ENCODE results near the gene STAT2. TPM values are rescaled to one million over a fixed set of nuclear protein-coding genes. Genes with fewer than 3 reads are reported as not detected.

The STAT2 gene
- total and polyA plus RNA-seq, 4 donors, result 64.8 to 218 (median 103) TPM

GRCh38 chr12:56387152-56387736, 27.3 kb upstream of the STAT2 start:
- Histone ChIP-seq H3K27ac (ENCODE audit: low read depth in 1 of 2, low read length in 1 of 2) (no peak overlapping the region), H3K36me3 (ENCODE audit: control insufficient read depth in 4 of 4, insufficient read depth in 4 of 4, low read length in 4 of 4) (no peaks in the 10 kb centered on the region), H3K9me3 (ENCODE audit: control insufficient read depth in 4 of 4, insufficient read depth in 3 of 4, low read length in 3 of 4) (no peaks in the 10 kb centered on the region), H3K4me1 (ENCODE audit: control insufficient read depth in 5 of 5, insufficient read depth in 5 of 5, low read length in 5 of 5) (peaks cover 0 to 9% (median 0%) of the 10 kb centered on the region in 5 donors), H3K9ac (ENCODE audit: insufficient read depth in 1 of 2, low read length in 2 of 2) (no peak overlapping the region), H3K27me3 (ENCODE audit: control insufficient read depth in 3 of 3, insufficient read depth in 3 of 3, low read length in 2 of 3) (no peaks in the 10 kb centered on the region), H3K4me3 (no peak overlapping the region)
- no peak for TF ChIP-seq CTCF (IDR thresholded peaks at IDR 0.05; ENCODE audit: control extremely low read depth, extremely low read depth)
- DNase-seq (peak; percentile 15 to 62 (median 36)), ATAC-seq (ENCODE audit: insufficient read depth, low FRiP score) (no peak)
- 54 to 67% methylated on average over 7 of the region's 7 CpGs for WGBS, 2 donors

- no peak overlapping the region for H3K4me3 ChIP-seq
- peaks cover 0 to 9% (median 0%) of the 10 kb centered on the region in 5 donors for H3K4me1 ChIP-seq (ENCODE audit: control insufficient read depth in 5 of 5, insufficient read depth in 5 of 5, low read length in 5 of 5)
- WGBS, 2 donors, result 94 to 96% methylated on average over 1 of the region's 1 CpG
- H3K27me3 ChIP-seq (ENCODE audit: control insufficient read depth in 3 of 3, insufficient read depth in 3 of 3, low read length in 2 of 3), result no peaks in the 10 kb centered on the region
- no peak for DNase-seq
- H3K36me3 ChIP-seq (ENCODE audit: control insufficient read depth in 4 of 4, insufficient read depth in 4 of 4, low read length in 4 of 4), result no peaks in the 10 kb centered on the region
- no peak overlapping the region for H3K9ac ChIP-seq (ENCODE audit: insufficient read depth in 1 of 2, low read length in 2 of 2)
- no peak for ATAC-seq (ENCODE audit: insufficient read depth, low FRiP score)
- TF ChIP-seq CTCF (IDR thresholded peaks at IDR 0.05; ENCODE audit: control extremely low read depth, extremely low read depth), result no peak
- H3K27ac ChIP-seq (ENCODE audit: low read depth in 1 of 2, low read length in 1 of 2), result no peak overlapping the region
- H3K9me3 ChIP-seq (ENCODE audit: control insufficient read depth in 4 of 4, insufficient read depth in 3 of 4, low read length in 3 of 4), result no peaks in the 10 kb centered on the region
These were observed 26.0 kb upstream of the STAT2 start for GRCh38 chr12:56385873-56386272.

- no peak overlapping the region for H3K9ac ChIP-seq (ENCODE audit: insufficient read depth in 1 of 2, low read length in 2 of 2)
- ATAC-seq (ENCODE audit: insufficient read depth, low FRiP score) (no peak), DNase-seq (no peak)
- WGBS, 2 donors, result 95 to 97% methylated on average over 16 of the region's 16 CpGs
- H3K27me3 ChIP-seq (ENCODE audit: control insufficient read depth in 3 of 3, insufficient read depth in 3 of 3, low read length in 2 of 3), result no peaks in the 10 kb centered on the region
- no peaks in the 10 kb centered on the region for H3K9me3 ChIP-seq (ENCODE audit: control insufficient read depth in 4 of 4, insufficient read depth in 3 of 4, low read length in 3 of 4)
- H3K27ac ChIP-seq (ENCODE audit: low read depth in 1 of 2, low read length in 1 of 2), result no peak overlapping the region
- no peak for TF ChIP-seq CTCF (IDR thresholded peaks at IDR 0.05; ENCODE audit: control extremely low read depth, extremely low read depth)
- H3K36me3 ChIP-seq (ENCODE audit: control insufficient read depth in 4 of 4, insufficient read depth in 4 of 4, low read length in 4 of 4), result no peaks in the 10 kb centered on the region
- H3K4me1 ChIP-seq (ENCODE audit: control insufficient read depth in 5 of 5, insufficient read depth in 5 of 5, low read length in 5 of 5), result peaks cover 0 to 8% (median 0%) of the 10 kb centered on the region in 5 donors
- H3K4me3 ChIP-seq, result no peak overlapping the region
These were observed 22.7 kb upstream of the STAT2 start for GRCh38 chr12:56382611-56383010.

GRCh38 chr12:56377989-56378316, 18.0 kb upstream of the STAT2 start:
- Histone ChIP-seq H3K4me3 (no peak overlapping the region), H3K27ac (ENCODE audit: low read depth in 1 of 2, low read length in 1 of 2) (no peak overlapping the region), H3K9ac (ENCODE audit: insufficient read depth in 1 of 2, low read length in 2 of 2) (no peak overlapping the region), H3K36me3 (ENCODE audit: control insufficient read depth in 4 of 4, insufficient read depth in 4 of 4, low read length in 4 of 4) (no peaks in the 10 kb centered on the region), H3K4me1 (ENCODE audit: control insufficient read depth in 5 of 5, insufficient read depth in 5 of 5, low read length in 5 of 5) (no peaks in the 10 kb centered on the region), H3K9me3 (ENCODE audit: control insufficient read depth in 4 of 4, insufficient read depth in 3 of 4, low read length in 3 of 4) (no peaks in the 10 kb centered on the region), H3K27me3 (ENCODE audit: control insufficient read depth in 3 of 3, insufficient read depth in 3 of 3, low read length in 2 of 3) (no peaks in the 10 kb centered on the region)
- no peak for ATAC-seq (ENCODE audit: insufficient read depth, low FRiP score)
- 47 to 69% methylated on average over 1 of the region's 1 CpG for WGBS, 2 donors
- DNase-seq, result no peak
- TF ChIP-seq CTCF (IDR thresholded peaks at IDR 0.05; ENCODE audit: control extremely low read depth, extremely low read depth), result no peak

All from lung (tissue), 12 donors.